ENCODE measurements around the gene PARVA. TPM values are rescaled to one million over a fixed set of nuclear protein-coding genes. Genes with fewer than 3 reads are reported as not detected.

The PARVA gene
- total and polyA plus RNA-seq, 2 of the 8 experiments (the other 6 are each of a cell fraction or from before 2014, with no cell fraction given) = 3.1 to 13.5 TPM

- ChIA-PET CTCF (ENCODE audit: partially characterized antibody) (interaction anchor here (0.6 to 2.2 kb wide), 5 partner anchors 10 to 238 kb away, joined by 3 to 6 read pairs (median 3); no protein-coding TSS in a partner anchor), POLR2A (ENCODE audit: partially characterized antibody) (interaction anchor here (0.6 to 1.3 kb wide), 2 partner anchors 34 to 106 kb away, joined by 3 read pairs; no protein-coding TSS in a partner anchor)
- Histone ChIP-seq H2BK20ac (ENCODE audit: low read length) (no peak overlapping the region), H4K20me1 (replicated peaks in 1 of 2; ENCODE audit: control insufficient read depth in 1 of 2, insufficient read depth in 2 of 2, low read length in 2 of 2) (no peaks in the 10 kb centered on the region), H3K9me3 (ENCODE audit: insufficient read depth in 2 of 2, low read depth in 1 of 2, low read length in 1 of 2) (no peaks in the 10 kb centered on the region), H3K9ac (replicated peaks in 1 of 4; ENCODE audit: extremely low read depth in 1 of 4, low read depth in 3 of 4, low read length in 3 of 4) (no peak overlapping the region), H2BK12ac (ENCODE audit: low read depth, low read length) (no peak overlapping the region), H3K23me2 (ENCODE audit: low read depth, low read length) (no peaks in the 10 kb centered on the region), H2BK15ac (ENCODE audit: low read length) (no peak overlapping the region), H3K4ac (replicated peaks; ENCODE audit: insufficient read length, low read depth, low read length) (no peak overlapping the region), H3K14ac (ENCODE audit: insufficient read length) (no peak overlapping the region), H3K36me3 (ENCODE audit: control insufficient read depth in 2 of 4, insufficient read depth in 4 of 4, low read length in 3 of 4) (no peaks in the 10 kb centered on the region), H3K56ac (replicated peaks; ENCODE audit: insufficient read length, low read depth, low read length) (no peak overlapping the region), H3K4me2 (ENCODE audit: insufficient read depth in 1 of 2, low read depth in 2 of 2, low read length in 2 of 2) (no peak overlapping the region), H3K79me2 (ENCODE audit: control insufficient read depth in 1 of 2, insufficient read depth in 2 of 2, low read length in 2 of 2) (no peaks in the 10 kb centered on the region), H4K91ac (replicated peaks; ENCODE audit: insufficient read length, low read length) (no peak overlapping the region), H3K4me3 (ENCODE audit: extremely low read depth in 1 of 4, insufficient read depth in 2 of 4, low read depth in 3 of 4, low read length in 4 of 4) (no peak overlapping the region), H3K79me1 (ENCODE audit: low read depth, low read length) (no peaks in the 10 kb centered on the region), H2AFZ (ENCODE audit: low read length) (no peak overlapping the region), H2BK5ac (ENCODE audit: low read depth, low read length) (no peak overlapping the region), H4K8ac (ENCODE audit: extremely low read depth, insufficient read depth, low read length) (no peak overlapping the region), H4K5ac (ENCODE audit: insufficient read length, low read depth, low read length) (no peak overlapping the region), H3K27me3 (replicated peaks in 1 of 4; ENCODE audit: control insufficient read depth in 3 of 4, extremely low read depth in 1 of 4, insufficient read depth in 3 of 4, low read length in 3 of 4) (no peaks in the 10 kb centered on the region), H3K18ac (ENCODE audit: extremely low read depth, low read length) (no peak overlapping the region), H3K27ac (ENCODE audit: low read depth, low read length) (no peak overlapping the region), H3K23ac (ENCODE audit: insufficient read length) (no peak overlapping the region), H3K4me1 (replicated peaks in 1 of 4; ENCODE audit: control insufficient read depth in 3 of 4, insufficient read depth in 4 of 4, low read length in 3 of 4) (no peaks in the 10 kb centered on the region), H2AK5ac (ENCODE audit: low read depth, low read length) (no peak overlapping the region), H2BK120ac (replicated peaks; ENCODE audit: low read depth, low read length) (no peak overlapping the region)
- FAIRE-seq (no peak), DNase-seq (ENCODE audit: low read depth in 1 of 2, low spot score in 2 of 2) (no peak)
- 85% methylated on average over 1 of the region's 1 CpG; no CpG with 5 or more reads in 1 of the 2 experiments for WGBS, 2 experiments (ENCODE audit: extremely low coverage in 1 of 2, insufficient coverage in 1 of 2, insufficient read length in 1 of 2, insufficient replicate concordance in 2 of 2, low coverage in 1 of 2, low lambda C conversion rate in 2 of 2, missing lambda C conversion rate in 1 of 2)
- TF ChIP-seq EZH2 (IDR thresholded peaks at IDR 0.05; ENCODE audit: low read depth, low read length, severe bottlenecking) (no peak), SIN3A (conservative IDR thresholded peaks at IDR 0.05 in 1 of 2, IDR thresholded peaks at IDR 0.05 in 1 of 2; ENCODE audit: low read depth in 1 of 2, low read length in 2 of 2) (no peak), SRF (IDR thresholded peaks at IDR 0.05; ENCODE audit: low read depth, low read length) (no peak), TAF1 (IDR thresholded peaks at IDR 0.05; ENCODE audit: low read depth, low read length) (no peak), JUND (IDR thresholded peaks at IDR 0.05; ENCODE audit: low read length) (no peak), NRF1 (IDR thresholded peaks at IDR 0.05; ENCODE audit: low read depth, low read length) (no peak), TAF7 (optimal IDR thresholded peaks at IDR 0.05; ENCODE audit: borderline replicate concordance, low read depth, low read length) (no peak), NANOG (IDR thresholded peaks at IDR 0.05; ENCODE audit: insufficient read depth, low read depth, low read length, poor library complexity, severe bottlenecking) (no peak), HDAC2 (IDR thresholded peaks at IDR 0.05; ENCODE audit: borderline replicate concordance in 1 of 2, low read depth in 2 of 2, low read length in 2 of 2) (no peak), CHD2 (IDR thresholded peaks at IDR 0.05; ENCODE audit: low read length) (no peak)
- TF ChIP-seq, protein P1, sequence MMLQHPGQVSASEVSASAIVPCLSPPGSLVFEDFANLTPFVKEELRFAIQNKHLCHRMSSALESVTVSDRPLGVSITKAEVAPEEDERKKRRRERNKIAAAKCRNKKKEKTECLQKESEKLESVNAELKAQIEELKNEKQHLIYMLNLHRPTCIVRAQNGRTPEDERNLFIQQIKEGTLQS (IDR thresholded peaks at IDR 0.05; ENCODE audit: insufficient read depth, low read depth, low read length) = no peak
Measured at GRCh38 chr11:12526789-12527188, 149.4 kb downstream of the PARVA start.

Measured in H1 (cell line).